Thyroid gland (tissue), 4 donors: ENCODE results near the gene RNF217.

Experiments used
- CTCF ChIP-seq, 6 experiments: fragments of 200-600 bp in 3 of 6; fragments of 450-650 bp in 3 of 6; sonication (generic) in 3 of 6; IDR thresholded peaks; one replicate each; pipeline ENCODE4 v1.5.1; 2016 to 2019; ENCODE audit warnings: antibody characterized with exemption in 6 of 6, mild to moderate bottlenecking in 2 of 6, inconsistent platforms in 1 of 6, moderate library complexity in 1 of 6
- POLR2A ChIP-seq, 2 donors: fragments of 450-650 bp; IDR thresholded peaks; one replicate each; pipeline ENCODE4 v1.6.1; 2017; ENCODE audit warnings: antibody characterized with exemption in 2 of 2, mild to moderate bottlenecking in 2 of 2, moderate library complexity in 1 of 2

- no peak for TF ChIP-seq POLR2A (IDR thresholded peaks at IDR 0.05)
- no peak for TF ChIP-seq CTCF (IDR thresholded peaks at IDR 0.05)
Observed at GRCh38 chr6:124970243-124970642, 8.0 kb downstream of the RNF217 start.
